GM12878 (cell line): ENCODE results near the gene ABCB4.

Experiments
- ASH2L ChIP-seq: fragments of 300-600, 200-600 bp; sonication (generic); IDR thresholded peaks from 2 replicates; pipeline ENCODE4 v1.6.1; 2017; ENCODE audit warnings: low read depth, mild to moderate bottlenecking, borderline replicate concordance
- ATF2 ChIP-seq: IDR thresholded peaks from 2 replicates; pipeline ENCODE4 v1.6.1; 2012; ENCODE audit warnings: low read length, inconsistent platforms
- EP300 ChIP-seq, 2 experiments: fragments of 150-350 bp in 1 of 2; IDR thresholded peaks; 2 replicates each; pipeline ENCODE4 v1.6.1; 2011 to 2012; ENCODE audit warnings: low read depth in 2 of 2, low read length in 2 of 2, borderline replicate concordance in 1 of 2, improper control_type of control experiment in 1 of 2, inconsistent platforms in 1 of 2; ENCODE audit not compliant: control insufficient read depth in 1 of 2
- EZH2 ChIP-seq: IDR thresholded peaks from 2 replicates; pipeline ENCODE4 v1.6.1; 2012; ENCODE audit warnings: low read depth, mild to moderate bottlenecking, control low read depth, inconsistent platforms, low read length, borderline replicate concordance; ENCODE audit not compliant: control insufficient read depth
- FOXK2 ChIP-seq: fragments of 450-650 bp; IDR thresholded peaks from 2 replicates; pipeline ENCODE4 v1.6.1; 2017; ENCODE audit warnings: mild to moderate bottlenecking, moderate library complexity
- JUNB ChIP-seq: IDR thresholded peaks from 2 replicates; pipeline ENCODE4 v1.6.1; 2016; ENCODE audit warnings: antibody characterized with exemption, mild to moderate bottlenecking
- POLR2AphosphoS5 ChIP-seq: IDR thresholded peaks from 2 replicates; pipeline ENCODE4 v1.6.1; 2011; ENCODE audit warnings: mild to moderate bottlenecking, low read length, inconsistent platforms
- SREBF1 ChIP-seq: IDR thresholded peaks from 2 replicates; pipeline ENCODE4 v1.6.1; 2012; ENCODE audit warnings: mild to moderate bottlenecking, low read length
- TAF1 ChIP-seq: IDR thresholded peaks from 2 replicates; pipeline ENCODE4 v1.6.1; 2011; ENCODE audit warnings: mild to moderate bottlenecking, low read depth, low read length, borderline replicate concordance
- ZZZ3 ChIP-seq: IDR thresholded peaks from 2 replicates; pipeline ENCODE4 v1.6.1; 2011; ENCODE audit warnings: low read depth; ENCODE audit not compliant: control insufficient read depth, insufficient read length
- TF ChIP-seq, protein P1 (sequence below), 3 experiments: IDR thresholded peaks in 2 of 3; conservative IDR thresholded peaks in 1 of 3; 2 replicates each; pipeline ENCODE4 v1.5.1; 2011; ENCODE audit warnings: low read depth in 3 of 3, low read length in 3 of 3, mild to moderate bottlenecking in 3 of 3, control low read depth in 2 of 3, moderate library complexity in 2 of 3, inconsistent platforms in 1 of 3, mixed read lengths in 1 of 3; ENCODE audit not compliant: control insufficient read depth in 2 of 3, insufficient read depth in 1 of 3; ENCODE audit errors: extremely low read depth in 1 of 3
- TF ChIP-seq, protein P2 (sequence below): fragments of 450-650 bp; IDR thresholded peaks from 2 replicates; pipeline ENCODE4 v1.6.1; 2017; ENCODE audit warnings: mild to moderate bottlenecking
- TF ChIP-seq, protein P3 (sequence below): IDR thresholded peaks from 2 replicates; pipeline ENCODE4 v1.6.1; 2012; ENCODE audit warnings: mild to moderate bottlenecking, low read depth, low read length

- TF ChIP-seq ATF2 (no peak), FOXK2 (no peak), JUNB (no peak), TAF1 (no peak), EP300 (IDR thresholded peaks at IDR 0.05; ENCODE audit: borderline replicate concordance in 1 of 2, control insufficient read depth in 1 of 2, low read depth in 2 of 2, low read length in 2 of 2) (no peak), ZZZ3 (no peak), POLR2AphosphoS5 (no peak), ASH2L (no peak), SREBF1 (no peak), EZH2 (no peak)
- TF ChIP-seq, protein P1, sequence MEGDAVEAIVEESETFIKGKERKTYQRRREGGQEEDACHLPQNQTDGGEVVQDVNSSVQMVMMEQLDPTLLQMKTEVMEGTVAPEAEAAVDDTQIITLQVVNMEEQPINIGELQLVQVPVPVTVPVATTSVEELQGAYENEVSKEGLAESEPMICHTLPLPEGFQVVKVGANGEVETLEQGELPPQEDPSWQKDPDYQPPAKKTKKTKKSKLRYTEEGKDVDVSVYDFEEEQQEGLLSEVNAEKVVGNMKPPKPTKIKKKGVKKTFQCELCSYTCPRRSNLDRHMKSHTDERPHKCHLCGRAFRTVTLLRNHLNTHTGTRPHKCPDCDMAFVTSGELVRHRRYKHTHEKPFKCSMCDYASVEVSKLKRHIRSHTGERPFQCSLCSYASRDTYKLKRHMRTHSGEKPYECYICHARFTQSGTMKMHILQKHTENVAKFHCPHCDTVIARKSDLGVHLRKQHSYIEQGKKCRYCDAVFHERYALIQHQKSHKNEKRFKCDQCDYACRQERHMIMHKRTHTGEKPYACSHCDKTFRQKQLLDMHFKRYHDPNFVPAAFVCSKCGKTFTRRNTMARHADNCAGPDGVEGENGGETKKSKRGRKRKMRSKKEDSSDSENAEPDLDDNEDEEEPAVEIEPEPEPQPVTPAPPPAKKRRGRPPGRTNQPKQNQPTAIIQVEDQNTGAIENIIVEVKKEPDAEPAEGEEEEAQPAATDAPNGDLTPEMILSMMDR (IDR thresholded peaks at IDR 0.05 in 2 of 3, conservative IDR thresholded peaks at IDR 0.05 in 1 of 3; ENCODE audit: control insufficient read depth in 2 of 3, extremely low read depth in 1 of 3, insufficient read depth in 1 of 3, low read depth in 3 of 3, low read length in 3 of 3), result no peak
- TF ChIP-seq, protein P2, sequence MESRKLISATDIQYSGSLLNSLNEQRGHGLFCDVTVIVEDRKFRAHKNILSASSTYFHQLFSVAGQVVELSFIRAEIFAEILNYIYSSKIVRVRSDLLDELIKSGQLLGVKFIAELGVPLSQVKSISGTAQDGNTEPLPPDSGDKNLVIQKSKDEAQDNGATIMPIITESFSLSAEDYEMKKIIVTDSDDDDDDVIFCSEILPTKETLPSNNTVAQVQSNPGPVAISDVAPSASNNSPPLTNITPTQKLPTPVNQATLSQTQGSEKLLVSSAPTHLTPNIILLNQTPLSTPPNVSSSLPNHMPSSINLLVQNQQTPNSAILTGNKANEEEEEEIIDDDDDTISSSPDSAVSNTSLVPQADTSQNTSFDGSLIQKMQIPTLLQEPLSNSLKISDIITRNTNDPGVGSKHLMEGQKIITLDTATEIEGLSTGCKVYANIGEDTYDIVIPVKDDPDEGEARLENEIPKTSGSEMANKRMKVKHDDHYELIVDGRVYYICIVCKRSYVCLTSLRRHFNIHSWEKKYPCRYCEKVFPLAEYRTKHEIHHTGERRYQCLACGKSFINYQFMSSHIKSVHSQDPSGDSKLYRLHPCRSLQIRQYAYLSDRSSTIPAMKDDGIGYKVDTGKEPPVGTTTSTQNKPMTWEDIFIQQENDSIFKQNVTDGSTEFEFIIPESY, result no peak
- TF ChIP-seq, protein P3, sequence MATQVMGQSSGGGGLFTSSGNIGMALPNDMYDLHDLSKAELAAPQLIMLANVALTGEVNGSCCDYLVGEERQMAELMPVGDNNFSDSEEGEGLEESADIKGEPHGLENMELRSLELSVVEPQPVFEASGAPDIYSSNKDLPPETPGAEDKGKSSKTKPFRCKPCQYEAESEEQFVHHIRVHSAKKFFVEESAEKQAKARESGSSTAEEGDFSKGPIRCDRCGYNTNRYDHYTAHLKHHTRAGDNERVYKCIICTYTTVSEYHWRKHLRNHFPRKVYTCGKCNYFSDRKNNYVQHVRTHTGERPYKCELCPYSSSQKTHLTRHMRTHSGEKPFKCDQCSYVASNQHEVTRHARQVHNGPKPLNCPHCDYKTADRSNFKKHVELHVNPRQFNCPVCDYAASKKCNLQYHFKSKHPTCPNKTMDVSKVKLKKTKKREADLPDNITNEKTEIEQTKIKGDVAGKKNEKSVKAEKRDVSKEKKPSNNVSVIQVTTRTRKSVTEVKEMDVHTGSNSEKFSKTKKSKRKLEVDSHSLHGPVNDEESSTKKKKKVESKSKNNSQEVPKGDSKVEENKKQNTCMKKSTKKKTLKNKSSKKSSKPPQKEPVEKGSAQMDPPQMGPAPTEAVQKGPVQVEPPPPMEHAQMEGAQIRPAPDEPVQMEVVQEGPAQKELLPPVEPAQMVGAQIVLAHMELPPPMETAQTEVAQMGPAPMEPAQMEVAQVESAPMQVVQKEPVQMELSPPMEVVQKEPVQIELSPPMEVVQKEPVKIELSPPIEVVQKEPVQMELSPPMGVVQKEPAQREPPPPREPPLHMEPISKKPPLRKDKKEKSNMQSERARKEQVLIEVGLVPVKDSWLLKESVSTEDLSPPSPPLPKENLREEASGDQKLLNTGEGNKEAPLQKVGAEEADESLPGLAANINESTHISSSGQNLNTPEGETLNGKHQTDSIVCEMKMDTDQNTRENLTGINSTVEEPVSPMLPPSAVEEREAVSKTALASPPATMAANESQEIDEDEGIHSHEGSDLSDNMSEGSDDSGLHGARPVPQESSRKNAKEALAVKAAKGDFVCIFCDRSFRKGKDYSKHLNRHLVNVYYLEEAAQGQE, result no peak
These were observed 17.3 kb downstream of the ABCB4 start for GRCh38 chr7:87458148-87458547.
